T-helper 2 cell treated with Interferon-gamma antibody and Interleukin-4, amounts not matched to agents 5 μg/mL and 100 μg/mL, for 36 hours (primary cell): ENCODE data around the gene ITGB8.

Experiments
- DNase-seq: peaks from one replicate; pipeline ENCODE4 v3.0.0; 2021; ENCODE audit warnings: low spot score
- H3K27ac Mint-ChIP-seq: one replicate; pipeline ENCODE4 v1.8.0; 2021; ENCODE audit warnings: mild to moderate bottlenecking, mixed read lengths
- H3K27me3 Mint-ChIP-seq: one replicate; pipeline ENCODE4 v1.8.0; 2021; ENCODE audit warnings: low read depth, mixed read lengths
- H3K36me3 Mint-ChIP-seq: one replicate; pipeline ENCODE4 v1.8.0; 2021; ENCODE audit warnings: low read depth, mixed read lengths
- H3K4me1 Mint-ChIP-seq: one replicate; pipeline ENCODE4 v1.8.0; 2021; ENCODE audit warnings: low read depth, mixed read lengths
- H3K4me3 Mint-ChIP-seq: one replicate; pipeline ENCODE4 v1.8.0; 2022; ENCODE audit warnings: mild to moderate bottlenecking, moderate library complexity, mixed read lengths
- H3K9me3 Mint-ChIP-seq: one replicate; pipeline ENCODE4 v1.8.0; 2021; ENCODE audit warnings: mixed read lengths

ITGB8 gene

DNA sequence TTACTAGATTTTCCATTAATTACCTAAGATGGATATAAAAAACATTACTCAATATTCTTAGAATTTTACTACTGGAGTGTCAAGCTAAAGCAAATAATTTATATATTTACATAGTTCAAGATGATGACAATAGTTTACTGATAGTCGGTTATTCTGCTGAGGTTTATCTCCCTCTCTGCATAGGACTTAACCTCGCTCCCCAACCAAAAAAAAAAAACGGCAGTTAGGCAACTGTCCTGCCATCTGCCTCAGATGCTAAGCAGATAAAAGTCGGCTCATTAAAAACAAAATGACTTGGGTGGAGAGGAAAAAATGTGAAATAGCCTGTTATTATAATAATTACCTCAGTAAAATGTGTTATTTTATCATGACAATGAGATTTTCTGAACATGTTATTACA lies 14.0 kb upstream of the ITGB8 start:
- Mint-ChIP-seq H3K27ac (no peak overlapping the region), H3K4me1 (peaks cover 5% of the 10 kb centered on the region), H3K4me3 (no peak overlapping the region), H3K36me3 (no peaks in the 10 kb centered on the region), H3K27me3 (peaks cover 2% of the 10 kb centered on the region), H3K9me3 (no peaks in the 10 kb centered on the region)
- DNase-seq, result no peak

DNA sequence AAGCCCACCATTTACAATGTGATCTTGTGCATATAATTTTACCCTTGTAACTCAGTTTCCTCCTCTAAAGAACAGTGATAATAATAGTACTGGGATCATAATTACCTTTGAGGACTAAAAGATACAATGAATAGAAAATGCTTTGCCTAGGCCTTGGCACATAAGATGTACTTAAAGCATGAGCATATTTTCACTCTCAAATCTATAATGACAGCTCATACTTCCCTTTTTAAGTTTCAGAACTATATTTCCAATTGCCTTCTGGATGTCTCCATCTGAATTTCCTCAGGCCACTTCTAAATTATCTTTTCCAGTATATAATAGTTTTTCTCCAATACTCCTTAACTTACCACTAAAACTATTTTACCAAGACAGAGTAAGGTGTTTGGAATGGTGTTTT lies 13.3 kb upstream of the ITGB8 start:
- Mint-ChIP-seq H3K27me3 (peaks cover 2% of the 10 kb centered on the region), H3K9me3 (no peaks in the 10 kb centered on the region), H3K4me1 (peaks cover 5% of the 10 kb centered on the region), H3K27ac (no peak overlapping the region), H3K36me3 (no peaks in the 10 kb centered on the region), H3K4me3 (no peak overlapping the region)
- no peak for DNase-seq

DNA sequence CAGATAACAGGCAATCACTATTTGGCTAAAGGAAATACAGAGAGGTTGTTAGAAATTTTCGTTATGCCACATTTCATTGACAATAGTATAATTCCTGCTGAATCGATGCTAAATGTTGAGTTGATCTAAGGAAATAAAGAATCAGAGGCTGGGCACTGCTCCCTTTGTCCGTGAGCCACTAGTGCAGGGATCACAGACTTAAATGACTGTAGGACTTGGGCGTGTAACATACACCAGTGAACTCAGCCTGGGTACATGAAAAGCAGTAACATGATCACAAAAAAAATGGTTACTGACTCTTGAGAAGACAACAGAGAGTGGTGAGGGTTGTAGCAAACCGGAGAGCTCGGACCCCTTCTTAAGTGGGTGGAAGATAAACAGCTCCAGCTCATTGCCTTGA lies 11.8 kb upstream of the ITGB8 start:
- Mint-ChIP-seq H3K4me1 (peaks cover 5% of the 10 kb centered on the region), H3K27me3 (no peaks in the 10 kb centered on the region), H3K4me3 (no peak overlapping the region), H3K27ac (no peak overlapping the region), H3K9me3 (no peaks in the 10 kb centered on the region), H3K36me3 (no peaks in the 10 kb centered on the region)
- no peak for DNase-seq

DNA sequence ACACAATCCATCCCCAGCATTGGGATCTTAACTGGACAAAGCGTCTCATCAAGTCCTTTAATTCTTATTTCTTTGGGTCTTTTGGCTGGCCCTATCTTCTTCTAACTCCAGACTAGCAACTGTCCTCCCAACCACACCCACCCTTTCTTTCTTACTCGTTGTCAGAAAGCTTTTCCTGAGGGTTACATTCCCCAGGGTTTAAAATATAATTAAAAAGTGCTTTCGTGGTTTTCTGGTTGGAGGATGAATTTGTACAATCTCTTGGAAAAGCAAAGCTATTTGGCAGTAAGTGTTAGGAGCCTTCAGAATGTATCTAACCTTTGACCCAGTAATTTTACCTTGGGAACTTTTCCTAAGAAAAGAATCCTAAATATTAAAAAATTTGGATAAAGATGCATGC lies 10.4 kb upstream of the ITGB8 start:
- no peak overlapping the region for H3K4me3 Mint-ChIP-seq
- H3K4me1 Mint-ChIP-seq, result peaks cover 5% of the 10 kb centered on the region
- H3K9me3 Mint-ChIP-seq, result no peaks in the 10 kb centered on the region
- H3K27ac Mint-ChIP-seq, result no peak overlapping the region
- no peaks in the 10 kb centered on the region for H3K36me3 Mint-ChIP-seq
- peaks cover 3% of the 10 kb centered on the region for H3K27me3 Mint-ChIP-seq
- no peak for DNase-seq

DNA sequence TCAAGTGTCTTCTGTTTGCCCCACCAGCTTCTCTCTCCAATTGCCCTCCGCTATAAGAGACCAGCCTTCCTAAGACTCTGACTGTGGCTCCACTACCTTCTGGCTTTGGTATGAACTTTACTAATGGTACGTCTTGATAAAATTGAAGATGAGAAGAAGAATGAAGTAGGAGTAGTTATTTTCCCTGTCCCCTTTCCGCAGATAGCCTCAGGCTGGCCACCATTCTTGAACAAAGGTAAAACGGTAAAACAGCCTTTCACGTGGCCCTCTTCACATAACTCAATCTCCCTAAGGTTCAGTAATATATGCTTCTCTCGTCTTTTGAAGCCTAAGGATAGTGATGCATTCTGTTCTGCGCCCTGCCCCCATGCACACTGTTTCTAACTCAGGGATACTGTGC lies 9.9 kb upstream of the ITGB8 start:
- H3K9me3 Mint-ChIP-seq, result no peaks in the 10 kb centered on the region

DNA sequence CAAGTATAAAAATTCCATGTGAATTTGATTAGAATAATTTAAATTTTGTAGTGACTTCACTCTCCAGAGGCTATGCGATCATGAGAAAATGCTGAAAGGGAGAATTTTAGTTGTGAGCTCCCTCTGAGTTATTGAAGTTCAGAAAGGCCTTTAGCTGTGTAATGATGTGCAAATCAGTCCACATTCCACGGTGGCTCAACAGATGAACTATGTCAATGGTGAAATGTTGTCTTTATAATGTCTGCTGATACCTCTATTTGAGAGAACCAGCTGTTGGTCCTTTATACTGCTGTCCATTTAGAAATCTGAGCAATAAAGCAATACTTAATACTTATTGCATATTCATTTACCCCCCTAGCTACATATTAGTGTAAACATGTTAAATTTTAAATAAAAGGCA lies 7.1 kb upstream of the ITGB8 start:
- H3K4me3 Mint-ChIP-seq, result no peak overlapping the region
- no peak for DNase-seq

More for the DNA sequence above, 9.9 kb upstream of the ITGB8 start:
- H3K27me3 Mint-ChIP-seq, result peaks cover 4% of the 10 kb centered on the region
- peaks cover 5% of the 10 kb centered on the region for H3K4me1 Mint-ChIP-seq
- H3K36me3 Mint-ChIP-seq, result no peaks in the 10 kb centered on the region
- no peak overlapping the region for H3K4me3 Mint-ChIP-seq
- no peak for DNase-seq
- no peak overlapping the region for H3K27ac Mint-ChIP-seq

DNA sequence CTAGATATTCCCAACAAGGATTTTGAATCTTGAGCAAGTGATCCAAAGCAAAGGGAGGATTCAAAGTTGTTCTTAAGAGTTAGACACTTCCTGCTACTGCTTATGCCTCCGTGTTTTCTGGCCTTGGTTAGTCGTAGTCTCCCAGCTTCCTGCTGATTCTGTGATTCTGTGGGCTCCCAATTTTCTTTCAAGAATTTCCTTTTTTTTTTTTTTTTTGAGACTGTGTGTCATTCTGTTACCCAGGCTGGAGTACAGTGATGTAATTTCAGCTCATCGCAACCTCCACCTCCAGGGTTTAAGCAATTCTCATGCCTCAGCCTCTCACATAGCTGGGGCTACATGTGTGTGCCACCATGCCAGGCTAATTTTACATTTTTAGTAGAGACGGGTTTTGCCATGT lies 4.4 kb upstream of the ITGB8 start:
- Mint-ChIP-seq H3K36me3 (no peaks in the 10 kb centered on the region), H3K4me1 (peaks cover 10% of the 10 kb centered on the region), H3K27ac (no peak overlapping the region), H3K9me3 (no peaks in the 10 kb centered on the region), H3K27me3 (peaks cover 48% of the 10 kb centered on the region), H3K4me3 (no peak overlapping the region)
- DNase-seq, result no peak

More for the DNA sequence above, 7.1 kb upstream of the ITGB8 start:
- H3K27me3 Mint-ChIP-seq, result peaks cover 24% of the 10 kb centered on the region
- H3K4me1 Mint-ChIP-seq, result peaks cover 5% of the 10 kb centered on the region
- no peaks in the 10 kb centered on the region for H3K9me3 Mint-ChIP-seq
- H3K27ac Mint-ChIP-seq, result no peak overlapping the region
- no peaks in the 10 kb centered on the region for H3K36me3 Mint-ChIP-seq

DNA sequence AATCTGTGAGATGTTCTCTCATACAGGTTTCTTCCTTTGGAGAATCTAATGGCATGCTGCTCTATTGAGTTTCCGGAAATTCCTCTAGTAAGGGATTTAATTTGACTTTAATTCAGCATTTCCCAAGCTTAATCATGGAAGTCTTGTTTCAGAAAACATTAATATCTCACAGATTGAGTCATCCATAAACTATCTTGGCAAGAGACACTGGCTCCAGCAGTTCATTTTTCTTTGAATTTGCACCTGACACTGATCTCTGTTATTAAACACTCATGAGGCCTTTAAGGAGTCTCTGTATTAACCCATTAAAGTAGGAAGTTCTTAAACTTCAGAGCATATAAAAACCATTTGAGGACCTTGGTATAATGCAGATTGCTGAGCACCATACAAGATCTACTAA lies 3.6 kb upstream of the ITGB8 start:
- Mint-ChIP-seq H3K4me3 (no peak overlapping the region), H3K36me3 (no peaks in the 10 kb centered on the region), H3K9me3 (no peaks in the 10 kb centered on the region), H3K27me3 (peaks cover 54% of the 10 kb centered on the region), H3K4me1 (peaks cover 14% of the 10 kb centered on the region), H3K27ac (no peak overlapping the region)
- DNase-seq, result no peak

DNA sequence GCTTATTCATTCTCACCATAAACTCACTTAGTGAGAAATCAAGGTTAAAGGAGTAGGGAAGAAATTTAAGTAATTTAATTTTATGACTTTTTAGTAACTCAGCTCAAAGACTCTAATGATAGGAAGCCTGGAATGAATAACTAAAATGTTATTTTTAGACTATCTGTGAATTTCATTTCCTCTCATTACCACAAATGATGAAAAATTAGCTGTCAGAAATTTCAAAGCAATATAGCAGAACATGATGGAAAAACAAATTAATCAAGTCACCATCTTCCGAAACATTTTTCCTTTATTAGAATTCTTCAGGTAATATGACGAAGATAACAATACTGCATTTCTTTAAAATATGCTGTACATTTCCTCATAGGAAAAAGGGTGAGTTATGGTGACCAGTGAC lies 2.7 kb upstream of the ITGB8 start:
- no peak overlapping the region for H3K27ac Mint-ChIP-seq
- H3K4me3 Mint-ChIP-seq, result no peak overlapping the region
- H3K4me1 Mint-ChIP-seq, result peaks cover 14% of the 10 kb centered on the region
- no peaks in the 10 kb centered on the region for H3K36me3 Mint-ChIP-seq
- H3K9me3 Mint-ChIP-seq, result no peaks in the 10 kb centered on the region
- peaks cover 62% of the 10 kb centered on the region for H3K27me3 Mint-ChIP-seq
- no peak for DNase-seq

DNA sequence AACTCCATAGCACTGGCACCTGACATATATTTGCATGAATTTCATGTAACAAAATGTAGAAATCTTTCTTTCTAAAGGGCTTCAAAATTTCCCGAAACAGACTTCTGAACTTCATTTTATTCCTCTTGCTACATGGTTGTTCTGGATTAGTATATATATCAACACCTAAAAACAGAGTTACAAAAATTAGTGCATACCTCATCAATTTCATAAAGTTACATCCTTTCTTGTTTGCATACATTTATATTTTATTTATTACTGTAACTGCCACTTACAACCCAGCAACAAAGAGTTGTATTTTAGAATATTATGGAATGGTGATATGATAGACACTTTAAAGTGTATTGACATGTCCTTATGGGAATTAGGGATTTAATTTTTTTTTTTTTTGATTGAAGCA lies 2.0 kb upstream of the ITGB8 start:
- no peak overlapping the region for H3K27ac Mint-ChIP-seq
- no peak for DNase-seq
- no peaks in the 10 kb centered on the region for H3K36me3 Mint-ChIP-seq
- peaks cover 14% of the 10 kb centered on the region for H3K4me1 Mint-ChIP-seq
- H3K4me3 Mint-ChIP-seq, result no peak overlapping the region
- peaks cover 68% of the 10 kb centered on the region for H3K27me3 Mint-ChIP-seq
- no peaks in the 10 kb centered on the region for H3K9me3 Mint-ChIP-seq

DNA sequence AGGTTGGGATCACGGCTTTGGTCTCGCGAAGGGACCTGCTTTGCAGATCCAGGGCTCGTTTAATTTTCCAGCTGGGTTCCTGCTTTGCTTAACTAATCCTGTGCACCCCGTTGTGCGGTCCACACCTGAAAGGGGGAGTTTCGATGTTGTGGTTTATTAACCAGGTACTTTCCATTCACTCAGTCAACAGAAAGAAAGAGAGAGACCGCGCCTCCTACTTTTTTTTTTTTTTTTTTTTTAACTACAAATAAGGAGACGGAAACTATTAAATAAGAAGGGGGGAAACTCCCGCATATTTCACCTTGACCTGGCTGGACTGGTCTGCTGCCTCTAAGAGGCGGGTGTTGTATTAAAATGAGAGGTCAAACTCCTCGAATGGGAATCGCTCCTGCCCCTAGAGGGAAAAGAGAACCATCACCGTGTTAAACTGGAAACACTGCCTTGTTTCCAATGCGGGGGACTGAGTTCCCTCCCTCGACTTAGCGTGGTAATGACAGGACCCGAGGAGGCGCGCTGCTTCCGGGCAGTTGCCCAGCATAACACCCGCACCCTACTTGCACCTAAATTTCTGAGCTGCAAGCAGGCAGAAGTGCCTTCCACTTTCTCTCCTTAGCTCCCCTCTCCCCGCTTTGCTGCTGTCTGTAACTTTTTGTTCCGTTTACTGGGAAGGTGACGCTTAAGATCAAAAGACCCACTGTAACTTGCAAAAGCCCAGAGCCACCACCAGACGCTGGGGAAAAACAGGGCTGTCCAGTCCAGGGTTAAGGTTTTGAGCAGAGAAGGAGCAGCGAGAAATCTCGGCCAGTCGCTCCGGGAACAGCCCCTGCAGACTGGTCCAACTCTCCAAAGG lies 1.1 kb upstream of the ITGB8 start:
- Mint-ChIP-seq H3K4me1 (peaks cover 14% of the 10 kb centered on the region), H3K27ac (no peak overlapping the region), H3K36me3 (no peaks in the 10 kb centered on the region), H3K27me3 (peaks cover 73% of the 10 kb centered on the region), H3K4me3 (peak overlapping the region; percentile 86), H3K9me3 (no peaks in the 10 kb centered on the region)
- DNase-seq, result no peak

DNA sequence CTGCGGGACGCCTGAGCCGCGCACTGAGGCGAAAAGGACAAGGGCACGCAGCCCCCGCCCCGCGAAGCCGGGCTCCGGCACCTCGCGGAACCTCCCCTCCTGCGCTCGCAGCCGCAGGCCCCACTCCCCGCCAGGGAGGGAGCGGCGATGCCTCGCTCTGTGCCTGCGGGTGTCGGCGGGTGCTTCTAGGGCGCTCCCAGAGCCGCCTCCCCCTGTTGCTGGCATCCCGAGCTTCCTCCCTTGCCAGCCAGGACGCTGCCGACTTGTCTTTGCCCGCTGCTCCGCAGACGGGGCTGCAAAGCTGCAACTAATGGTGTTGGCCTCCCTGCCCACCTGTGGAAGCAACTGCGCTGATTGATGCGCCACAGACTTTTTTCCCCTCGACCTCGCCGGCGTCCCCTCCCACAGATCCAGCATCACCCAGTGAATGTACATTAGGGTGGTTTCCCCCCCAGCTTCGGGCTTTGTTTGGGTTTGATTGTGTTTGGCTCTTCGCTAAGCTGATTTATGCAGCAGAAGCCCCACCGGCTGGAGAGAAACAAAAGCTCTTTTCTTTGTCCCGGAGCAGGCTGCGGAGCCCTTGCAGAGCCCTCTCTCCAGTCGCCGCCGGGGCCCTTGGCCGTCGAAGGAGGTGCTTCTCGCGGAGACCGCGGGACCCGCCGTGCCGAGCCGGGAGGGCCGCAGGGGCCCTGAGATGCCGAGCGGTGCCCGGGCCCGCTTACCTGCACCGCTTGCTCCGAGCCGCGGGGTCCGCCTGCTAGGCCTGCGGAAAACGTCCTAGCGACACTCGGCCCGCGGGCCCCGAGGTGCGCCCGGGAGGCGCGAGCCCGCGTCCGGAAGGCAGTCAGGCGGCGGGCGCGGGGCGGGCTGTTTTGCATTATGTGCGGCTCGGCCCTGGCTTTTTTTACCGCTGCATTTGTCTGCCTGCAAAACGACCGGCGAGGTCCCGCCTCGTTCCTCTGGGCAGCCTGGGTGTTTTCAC lies 519 bp downstream of the ITGB8 start:
- peak; percentile 28 for DNase-seq
- Mint-ChIP-seq H3K4me3 (peak overlapping the region; percentile 79), H3K4me1 (peaks cover 14% of the 10 kb centered on the region), H3K27ac (no peak overlapping the region), H3K36me3 (no peaks in the 10 kb centered on the region), H3K27me3 (peaks cover 68% of the 10 kb centered on the region), H3K9me3 (no peaks in the 10 kb centered on the region)

DNA sequence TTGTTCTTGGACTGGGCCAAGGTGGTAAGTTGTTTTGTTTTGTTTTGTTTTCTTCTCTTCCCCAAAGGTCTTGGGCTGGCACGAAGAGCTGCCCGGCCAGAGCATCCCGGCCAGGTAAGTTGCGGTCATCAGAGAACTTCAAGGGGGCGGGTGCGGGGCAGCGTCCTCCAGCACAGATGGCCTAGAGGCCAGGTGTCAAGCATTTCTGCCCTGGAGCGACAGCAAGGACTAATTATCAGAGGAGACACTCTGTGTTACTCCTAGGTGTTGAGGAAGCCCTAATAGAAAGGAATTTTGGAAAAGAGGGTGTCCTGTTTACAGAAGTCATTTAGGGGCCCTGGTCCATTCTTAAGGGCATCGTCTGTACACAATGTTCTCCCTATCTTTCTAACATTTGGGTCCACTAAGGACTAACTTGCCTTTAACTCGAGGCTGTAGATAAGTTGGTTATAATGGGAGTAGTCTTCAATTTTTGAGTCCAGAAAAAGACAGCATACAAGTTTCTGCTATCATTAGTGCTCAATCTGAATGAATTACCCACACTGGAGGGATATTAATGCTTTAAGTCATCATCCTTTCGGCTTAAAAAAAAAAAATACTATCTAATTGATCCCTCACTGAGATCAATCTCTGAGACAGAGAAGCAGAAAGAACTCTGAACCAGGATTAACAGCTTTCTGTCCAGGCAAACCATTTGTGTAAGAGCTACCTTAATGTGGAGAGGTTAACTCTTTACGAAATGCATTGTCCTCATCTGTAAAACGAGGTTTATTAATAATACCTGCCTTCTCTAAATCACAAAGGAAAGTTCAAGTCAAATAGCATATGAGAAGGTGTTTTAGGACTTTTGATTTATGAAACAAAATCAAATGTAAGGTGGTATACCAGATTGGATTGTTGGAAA lies 1.5 kb downstream of the ITGB8 start:
- H3K27me3 Mint-ChIP-seq, result peaks cover 67% of the 10 kb centered on the region
- peaks cover 14% of the 10 kb centered on the region for H3K4me1 Mint-ChIP-seq
- DNase-seq, result no peak
- H3K9me3 Mint-ChIP-seq, result no peaks in the 10 kb centered on the region
- H3K27ac Mint-ChIP-seq, result no peak overlapping the region
- no peaks in the 10 kb centered on the region for H3K36me3 Mint-ChIP-seq
- H3K4me3 Mint-ChIP-seq, result peak overlapping the region; percentile 76
